Activated CD4-positive, CD25-positive, alpha-beta regulatory T cell treated with anti-CD3 and anti-CD28 coated beads, Interleukin-2, amount 50 U/mL, for 16 hours (primary cell): ENCODE data around the gene HOXA2.

Source experiments
- DNase-seq: peaks from one replicate; pipeline ENCODE4 v3.0.0-alpha.2; 2020; ENCODE audit warnings: low read depth, low spot score

The HOXA2 gene

DNA sequence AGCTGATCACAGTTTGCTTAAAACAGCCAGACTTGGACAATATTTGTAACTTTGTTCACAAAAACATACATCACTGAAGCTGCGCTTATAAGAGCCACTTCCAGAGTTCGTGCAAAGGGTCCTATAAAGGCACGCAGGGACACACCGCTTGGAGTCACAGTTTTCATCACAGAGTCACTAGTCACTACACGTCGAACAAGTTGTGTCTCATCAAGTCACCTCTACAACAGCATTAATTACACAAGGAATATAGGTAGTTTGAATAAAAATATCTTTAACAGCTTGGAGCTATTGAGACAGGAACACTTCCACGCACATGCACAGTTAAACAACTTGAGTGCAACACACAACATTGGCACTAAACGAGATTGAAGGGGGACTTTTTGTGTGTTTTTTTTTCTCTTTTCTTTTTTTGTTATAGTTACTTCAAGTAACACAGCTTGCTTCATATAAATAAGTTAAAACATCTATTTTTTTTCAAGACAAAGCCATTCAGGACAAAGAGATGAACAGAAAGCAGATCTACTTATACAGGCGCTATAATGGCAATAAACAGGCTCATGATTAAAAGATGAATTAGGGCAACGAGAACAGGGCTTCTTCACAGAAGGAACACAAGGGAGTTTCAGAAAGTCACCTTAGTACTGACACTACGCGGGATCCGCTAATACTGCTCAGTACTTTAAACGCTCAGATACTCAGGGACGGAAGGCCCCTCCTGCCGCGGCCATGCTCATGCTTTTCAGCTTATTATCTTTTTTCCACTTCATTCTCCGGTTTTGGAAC is 38.8 kb upstream of the HOXA2 start:
- DNase-seq: no peak

DNA sequence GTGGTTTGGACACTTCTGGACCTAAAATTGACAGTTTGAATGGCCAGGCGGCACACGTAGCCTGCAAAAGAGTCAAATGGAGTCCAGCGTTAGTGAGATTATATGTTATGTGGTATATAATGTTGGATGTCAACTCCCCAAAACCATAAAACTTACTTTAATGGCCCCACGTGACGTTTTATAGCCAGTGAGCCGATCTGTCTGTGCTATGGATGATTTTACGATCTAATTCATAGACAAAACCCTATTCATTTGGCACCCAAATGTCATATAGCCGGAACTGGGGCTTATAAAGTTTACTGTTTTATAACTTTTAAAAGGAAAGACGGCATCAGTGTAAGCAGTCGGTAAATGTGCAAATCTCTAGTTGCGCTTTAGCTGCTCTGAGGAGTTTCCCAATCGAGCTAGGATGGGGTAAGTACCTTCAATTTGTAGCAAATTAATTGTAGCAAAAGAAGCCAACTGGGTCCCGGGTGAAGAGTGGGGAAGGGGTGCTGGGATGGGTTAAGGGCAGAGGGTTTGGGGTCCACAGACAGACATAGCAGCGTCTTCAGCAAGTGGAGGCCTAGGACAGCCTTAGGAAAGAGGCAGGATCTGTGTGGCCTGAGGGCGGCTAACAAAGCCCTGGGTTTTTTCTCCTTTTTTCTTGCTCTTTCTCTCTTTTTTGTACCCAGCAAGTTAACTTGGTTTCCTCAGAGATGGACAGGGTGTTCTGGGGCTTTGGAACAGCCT is 37.8 kb upstream of the HOXA2 start:
- no peak for DNase-seq

DNA sequence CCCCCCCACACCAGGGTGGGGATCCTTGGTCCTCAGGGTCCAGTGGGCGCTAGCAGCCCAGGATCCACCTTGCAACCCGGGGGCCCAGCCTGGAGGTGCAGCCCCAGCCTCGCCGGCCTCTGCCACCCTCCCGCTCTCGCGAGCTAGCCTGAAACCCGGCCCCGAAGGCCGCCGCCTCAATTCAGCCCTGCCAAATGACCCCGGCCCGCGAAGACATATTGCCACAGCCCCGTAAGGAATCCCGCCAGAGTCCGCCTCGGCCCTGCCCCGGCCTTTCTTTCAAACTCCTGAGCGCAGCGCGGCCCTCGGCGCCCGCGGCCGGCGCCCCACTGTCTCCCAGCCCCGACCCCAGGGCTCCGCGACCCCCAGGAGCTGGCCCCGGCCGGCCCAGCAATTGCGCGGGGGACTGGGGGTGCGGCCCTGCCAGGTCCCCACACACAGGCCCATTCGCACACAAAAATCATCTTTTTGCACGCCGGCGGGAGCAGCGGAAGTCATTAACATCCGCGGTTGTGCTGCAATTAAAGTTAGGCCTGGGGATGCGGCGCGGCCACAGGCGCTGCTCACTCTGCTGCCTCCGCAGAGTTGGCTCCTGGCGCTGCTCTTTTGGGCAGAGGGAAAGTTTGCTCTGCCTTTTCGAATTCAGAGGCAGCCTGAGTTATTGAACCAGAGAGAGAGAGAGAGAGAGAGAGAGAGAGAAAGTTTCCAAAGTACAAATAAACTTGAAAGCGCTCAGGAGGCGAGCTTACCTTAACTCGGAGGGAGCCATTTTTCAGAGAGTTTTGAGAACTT is 37.0 kb upstream of the HOXA2 start:
- DNase-seq: no peak

DNA sequence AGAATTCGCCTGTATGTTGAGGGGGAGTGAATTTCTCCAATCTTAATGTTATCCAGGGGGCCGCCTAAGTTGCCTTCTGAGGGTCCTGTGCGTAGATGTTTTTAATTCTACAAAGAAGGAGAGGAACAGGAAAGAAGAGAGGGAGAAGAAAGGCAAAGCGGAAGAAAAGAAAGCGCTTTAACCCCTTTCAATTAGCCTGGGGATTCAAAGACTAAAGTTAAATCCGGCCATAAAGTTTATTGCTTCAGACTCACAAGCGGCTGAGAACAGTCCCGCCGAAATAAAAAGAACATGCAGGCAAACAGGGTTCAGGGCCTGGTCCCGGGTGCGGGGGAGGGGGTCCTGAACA is 36.5 kb upstream of the HOXA2 start:
- DNase-seq: no peak

DNA sequence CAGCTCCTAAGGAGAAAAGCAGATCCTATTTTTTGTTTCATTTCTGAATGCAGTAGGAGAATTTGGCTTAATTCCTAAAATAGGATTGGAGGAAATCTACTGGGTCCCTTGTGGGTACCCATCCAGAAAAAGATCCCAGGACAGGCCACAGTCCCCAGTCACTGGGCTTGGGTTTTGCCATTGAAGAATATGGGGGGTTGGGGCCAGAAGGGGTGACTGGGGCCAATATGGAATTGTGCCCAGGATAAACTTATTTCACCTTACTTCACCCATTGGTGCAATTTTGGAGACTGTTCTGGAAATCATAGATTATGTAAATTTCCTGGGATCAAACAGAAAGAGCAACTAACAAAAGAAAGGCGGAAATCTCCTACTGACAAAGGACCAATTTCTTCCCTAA is 36.0 kb upstream of the HOXA2 start:
- DNase-seq: no peak

DNA sequence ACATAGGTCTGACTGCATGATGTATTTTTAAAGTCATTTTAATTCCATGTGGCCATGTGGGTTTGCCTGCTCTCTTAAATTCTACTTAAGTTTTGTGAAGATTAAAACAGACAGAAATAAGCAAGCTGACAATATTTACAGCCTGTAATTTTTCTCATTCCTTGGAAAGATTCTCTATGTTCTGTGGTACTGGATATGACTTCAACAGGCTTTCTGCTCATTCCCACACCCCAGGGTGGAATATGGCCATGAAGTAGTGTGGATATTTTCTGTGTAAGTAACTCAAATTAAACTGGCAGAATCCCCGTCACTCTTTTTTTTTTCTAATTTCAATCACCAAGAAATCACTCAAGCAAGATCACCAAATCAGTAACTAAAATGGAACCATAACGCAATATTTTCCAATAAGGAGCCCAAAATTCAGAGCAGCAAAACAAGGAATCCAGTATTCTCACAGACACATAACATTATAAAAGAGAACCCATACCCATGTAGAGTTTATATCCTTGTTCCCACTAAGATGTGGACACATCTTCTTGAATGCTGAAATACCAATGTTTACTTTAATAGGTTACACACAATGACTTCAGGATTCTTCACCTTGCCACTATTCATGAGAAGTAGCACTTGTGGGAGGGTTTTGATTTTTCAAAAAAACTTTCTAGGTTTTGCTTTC is 35.3 kb upstream of the HOXA2 start:
- DNase-seq: no peak

DNA sequence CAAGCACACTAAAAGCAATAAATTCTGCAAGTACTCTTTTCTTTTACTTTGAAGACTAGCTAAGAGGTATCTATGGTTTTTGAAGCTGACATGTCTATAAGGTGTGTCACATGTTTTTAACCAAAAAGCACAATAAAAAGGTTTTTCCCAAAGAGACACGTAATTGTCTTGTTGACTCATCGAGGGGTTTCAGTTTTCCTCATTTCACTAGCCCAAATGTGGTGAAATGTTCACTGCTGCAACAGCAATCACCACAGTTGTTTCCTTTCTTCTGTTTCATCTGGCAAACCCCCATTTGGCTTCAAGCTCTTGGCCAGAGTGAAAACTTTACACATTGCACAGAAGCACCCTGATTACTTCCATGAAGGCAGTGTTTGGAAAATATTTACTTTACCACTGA is 31.9 kb upstream of the HOXA2 start:
- no peak for DNase-seq

DNA sequence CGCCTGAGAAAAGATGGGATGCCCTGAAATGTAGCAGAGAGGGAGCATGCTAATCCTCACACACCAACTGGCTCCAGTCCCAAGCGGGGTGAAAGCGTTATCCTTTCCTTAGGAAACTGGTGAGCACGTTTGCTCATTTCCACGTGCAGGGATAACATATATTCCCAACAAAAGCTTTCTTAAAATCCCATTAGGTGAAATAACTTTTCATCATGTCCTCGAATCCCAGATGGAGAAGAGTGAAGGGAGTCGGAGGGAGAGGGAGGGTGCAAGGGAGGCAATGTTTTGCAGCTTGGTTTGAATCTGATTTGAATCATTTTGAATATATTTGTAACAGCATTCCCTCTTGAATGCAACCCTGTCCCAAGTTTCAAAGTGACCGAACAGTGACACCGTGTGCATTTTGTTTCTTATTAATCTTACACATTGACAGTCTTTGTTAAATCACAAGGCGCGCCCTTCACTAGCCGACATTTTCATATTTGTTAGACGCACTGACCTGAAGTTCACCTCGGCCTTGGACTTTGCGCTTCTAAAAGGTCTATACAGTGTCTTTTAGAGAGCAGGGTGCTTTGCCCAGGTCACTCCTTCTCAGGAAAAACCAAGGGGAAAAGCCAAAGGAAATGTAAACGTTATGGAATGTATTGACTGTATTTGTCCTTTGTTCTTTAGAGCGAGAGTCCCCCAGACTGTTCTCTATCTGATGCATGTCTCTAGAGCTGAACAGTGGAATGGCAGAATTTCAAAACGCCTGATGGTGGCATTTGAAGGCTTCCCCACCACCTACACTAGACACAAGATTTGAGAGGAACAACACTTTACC is 31.1 kb upstream of the HOXA2 start:
- no peak for DNase-seq

DNA sequence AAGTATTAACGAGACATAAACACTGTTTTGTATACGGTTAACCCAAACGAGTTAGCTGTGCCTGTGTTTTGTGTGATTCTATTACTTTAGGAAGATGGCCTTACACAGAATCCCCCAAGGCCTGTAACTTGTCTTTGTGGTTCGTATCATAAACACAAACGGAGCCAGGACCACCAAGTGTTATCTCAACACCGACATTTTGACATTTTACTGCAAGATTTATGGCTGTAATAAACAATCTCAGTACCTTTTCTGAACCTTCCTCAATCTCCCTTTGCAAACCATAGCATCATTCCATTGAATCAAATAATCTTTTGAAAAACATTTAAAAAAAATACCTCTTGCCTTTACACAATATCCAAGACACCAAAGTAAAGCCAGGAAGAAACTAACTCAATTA is 30.5 kb upstream of the HOXA2 start:
- DNase-seq: no peak

DNA sequence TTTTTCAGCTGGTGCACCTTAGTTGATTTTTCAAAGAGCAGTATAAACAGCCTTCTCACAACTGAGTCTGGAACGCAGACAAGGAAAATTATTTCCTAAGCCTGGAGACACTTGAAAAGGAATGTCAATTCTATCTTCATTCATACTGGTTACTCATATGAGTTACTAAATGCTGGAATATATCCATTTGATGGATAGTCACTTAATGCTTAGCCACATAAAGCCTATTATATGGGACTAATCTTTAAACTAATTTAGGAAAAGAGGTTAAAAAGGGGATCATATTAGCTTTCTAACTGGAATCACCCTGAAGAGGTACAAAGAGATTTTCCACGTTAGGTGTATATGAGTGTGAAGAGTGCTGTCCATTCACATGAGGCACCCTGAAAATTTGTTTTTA is 29.7 kb upstream of the HOXA2 start:
- DNase-seq: no peak

DNA sequence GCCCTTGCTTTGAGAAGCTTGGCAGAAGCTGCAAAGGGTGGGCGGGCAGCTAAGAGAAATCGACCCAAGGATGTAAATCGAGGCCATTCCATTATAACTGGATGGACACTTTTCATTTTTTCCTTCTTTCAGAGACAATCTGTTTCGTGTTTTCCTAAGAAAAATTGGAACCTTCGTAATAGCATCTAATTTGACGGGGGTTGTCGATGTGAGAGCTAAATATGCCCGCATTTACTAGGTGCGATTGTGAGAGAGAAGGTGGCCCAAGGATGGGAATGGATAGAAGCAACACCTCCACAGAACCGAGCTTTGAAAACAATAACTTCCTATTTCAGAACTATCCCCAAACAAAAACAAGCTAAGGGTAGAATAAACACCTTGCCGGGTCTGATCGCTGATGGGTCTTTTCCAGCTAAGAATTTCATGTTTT is 28.9 kb upstream of the HOXA2 start:
- DNase-seq: no peak

DNA sequence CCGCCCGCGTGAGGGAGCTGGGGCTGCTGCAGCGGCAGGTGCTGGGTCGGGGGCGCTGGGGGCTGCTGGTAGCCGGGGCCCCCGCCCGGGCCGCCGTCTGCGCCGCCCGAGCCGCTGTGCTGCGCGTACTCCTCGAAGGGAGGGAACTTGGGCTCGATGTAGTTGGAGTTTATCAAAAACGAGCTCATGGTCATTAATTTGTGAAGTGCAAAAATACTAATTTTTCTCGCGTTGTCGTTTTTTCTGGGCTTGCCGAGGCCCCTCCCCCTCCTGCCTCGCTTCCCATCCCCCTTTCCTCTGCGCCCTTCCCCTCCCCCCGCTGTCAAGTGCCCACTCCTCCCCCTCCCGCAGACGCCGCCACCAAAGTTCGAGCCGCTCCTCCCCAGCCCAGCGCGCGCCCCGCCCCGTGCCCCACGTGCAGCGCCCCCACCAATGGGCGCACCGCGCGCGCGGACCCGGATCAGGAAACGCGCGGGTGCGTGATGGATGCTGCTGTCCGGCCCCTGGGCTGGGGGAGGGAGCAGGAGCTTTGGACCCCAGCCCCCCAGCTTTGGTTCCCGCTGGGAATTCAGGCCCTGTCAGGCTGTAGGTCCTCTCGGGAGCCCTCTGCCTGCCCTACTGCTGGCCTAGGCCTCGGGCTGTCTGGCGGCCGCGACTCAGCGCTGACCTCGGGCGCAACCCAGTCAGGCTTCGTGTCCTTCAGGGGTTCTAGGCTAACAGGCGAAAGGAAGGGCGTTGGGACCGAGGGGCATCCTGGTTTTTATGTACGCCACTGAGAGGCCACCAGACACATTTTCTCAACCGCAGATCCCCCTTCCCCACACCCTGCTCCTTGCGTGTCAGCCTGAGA is 28.3 kb upstream of the HOXA2 start, which contains the start of gene HOXA4:
TSS of gene HOXA4 (minus strand) at position 218 of the 850 bp plus-strand sequence. CDS start at position 194, 24 bp downstream.
- peak; percentile 28 for DNase-seq

DNA sequence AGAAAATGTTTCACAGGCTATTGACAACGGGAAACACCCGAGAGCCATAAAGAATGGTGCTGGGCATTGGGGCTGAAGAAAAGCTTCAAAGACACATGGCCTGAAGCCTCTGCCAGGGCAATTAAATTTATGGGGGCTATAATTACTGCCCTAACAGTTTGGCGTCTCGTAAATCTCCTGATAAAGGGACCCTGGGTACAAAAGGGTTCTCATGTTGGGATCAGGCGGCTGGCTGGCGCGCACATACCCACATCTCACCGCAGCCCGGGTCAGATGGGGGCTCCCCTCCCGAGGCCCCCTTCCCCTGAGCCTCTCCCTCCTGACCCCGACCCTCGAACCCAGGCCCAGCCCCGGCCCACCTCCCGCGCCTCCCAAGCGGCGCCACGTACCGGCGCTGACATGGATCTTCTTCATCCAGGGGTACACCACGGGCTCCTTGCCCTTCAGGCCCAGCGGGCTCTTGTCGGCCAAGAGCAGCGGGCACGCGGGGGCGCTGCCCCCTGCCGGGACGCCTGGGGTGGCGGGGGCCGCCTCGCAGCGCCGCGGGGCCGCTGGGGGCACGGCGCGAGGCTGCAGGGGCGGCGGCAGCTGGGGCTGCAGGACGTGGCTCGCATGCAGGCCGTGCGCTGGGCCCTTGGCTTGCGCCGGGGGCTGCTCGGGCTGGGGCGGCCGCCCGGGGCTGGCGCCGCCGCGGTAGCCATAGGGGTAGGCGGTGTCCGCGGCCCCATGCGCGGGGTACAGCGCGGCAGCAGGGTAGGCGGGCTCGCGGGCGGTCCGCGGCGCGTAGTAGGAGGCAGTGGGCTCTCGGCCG is 27.5 kb upstream of the HOXA2 start:
- DNase-seq: no peak

DNA sequence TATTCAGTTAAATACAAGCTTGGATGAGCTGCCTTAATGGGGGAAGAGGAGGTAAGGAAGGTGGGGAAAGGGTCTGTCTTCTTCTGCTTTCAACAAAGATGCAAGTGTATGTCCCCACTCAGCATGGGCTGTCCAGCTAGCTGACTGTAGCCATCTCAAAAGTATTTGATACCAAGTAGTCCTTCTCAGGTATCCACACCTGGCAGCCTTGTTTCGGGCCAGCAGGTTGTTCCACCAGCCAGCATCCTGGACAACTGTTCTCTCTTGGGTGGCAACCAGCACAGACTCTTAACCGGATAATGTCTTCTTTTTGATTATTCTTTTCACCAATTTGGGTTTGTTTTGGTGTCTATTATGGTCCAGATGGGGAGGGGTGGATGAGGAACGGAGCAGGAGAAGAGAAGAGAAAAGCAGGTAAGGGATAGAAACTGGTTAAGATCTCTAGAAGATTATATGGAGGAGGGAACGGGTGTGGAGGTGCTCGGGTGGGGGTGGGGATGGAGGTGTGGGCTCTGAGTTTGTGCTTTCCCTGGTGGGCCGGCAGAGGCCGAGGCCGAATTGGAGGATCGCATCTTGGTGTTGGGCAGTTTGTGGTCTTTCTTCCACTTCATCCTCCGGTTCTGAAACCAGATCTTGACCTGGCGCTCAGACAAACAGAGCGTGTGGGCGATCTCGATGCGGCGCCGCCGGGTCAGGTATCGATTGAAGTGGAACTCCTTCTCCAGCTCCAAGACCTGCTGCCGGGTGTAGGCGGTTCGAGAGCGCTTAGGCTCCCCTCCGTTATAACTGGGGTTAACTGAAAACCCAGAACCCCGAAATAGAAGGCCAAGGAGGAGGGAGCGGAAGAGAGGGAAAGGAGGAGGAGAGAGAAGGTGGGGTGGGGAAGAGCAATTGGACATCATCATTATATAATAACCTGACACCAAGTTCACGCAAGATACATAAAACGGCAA is 26.6 kb upstream of the HOXA2 start:
- no peak for DNase-seq

DNA sequence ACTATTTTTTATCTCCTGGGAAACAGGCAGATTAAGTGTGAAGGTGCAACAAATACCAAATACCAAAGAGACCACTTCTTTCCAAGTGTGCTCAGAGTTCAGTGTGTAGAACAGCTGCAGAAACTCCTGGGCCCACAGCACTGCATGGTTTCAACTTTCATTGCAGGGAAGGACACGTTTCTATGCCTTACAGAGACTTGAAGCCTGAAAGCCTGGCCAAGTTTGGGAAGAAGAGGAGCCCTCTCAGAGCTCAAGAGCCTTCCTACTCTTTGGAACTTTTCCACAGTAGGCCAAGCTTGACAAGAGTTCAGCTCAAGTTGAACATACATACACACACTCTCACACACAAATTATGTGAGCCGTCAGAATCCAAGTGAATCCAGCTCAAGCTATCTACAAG is 25.6 kb upstream of the HOXA2 start:
- DNase-seq: no peak

DNA sequence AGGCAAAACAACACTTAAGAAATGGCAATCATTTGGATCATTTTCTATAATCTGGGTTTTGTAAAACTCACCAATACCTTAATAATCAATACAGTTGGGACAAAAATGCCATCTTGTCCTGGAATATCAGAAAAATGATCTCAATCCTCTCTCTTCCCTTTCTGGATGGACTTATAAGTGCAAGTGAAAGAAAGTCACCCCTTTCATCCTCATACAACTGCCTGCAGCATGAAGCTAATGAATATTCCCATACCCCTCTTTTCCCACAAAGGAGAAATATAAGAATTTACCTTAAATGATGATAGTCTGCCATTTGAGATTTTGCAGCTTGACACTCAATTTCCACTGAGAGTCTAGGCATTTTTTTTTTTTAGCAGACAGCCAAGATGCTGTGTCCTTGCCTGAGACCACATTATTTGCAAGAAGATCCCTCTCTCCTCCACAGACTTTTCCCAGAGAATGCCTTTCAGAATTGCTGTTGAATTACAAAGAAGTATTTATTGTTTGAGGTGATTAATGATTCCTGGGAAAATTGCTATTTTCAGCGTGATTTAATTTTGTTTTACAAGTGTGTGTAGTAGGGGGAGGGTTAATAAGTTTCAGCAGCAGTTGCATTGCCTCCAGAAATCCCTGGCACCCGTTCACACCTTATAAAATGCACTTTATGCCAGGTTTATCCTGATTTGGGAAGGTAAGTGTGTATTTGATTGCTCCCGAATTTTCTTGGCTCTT is 24.3 kb upstream of the HOXA2 start:
- DNase-seq: no peak

DNA sequence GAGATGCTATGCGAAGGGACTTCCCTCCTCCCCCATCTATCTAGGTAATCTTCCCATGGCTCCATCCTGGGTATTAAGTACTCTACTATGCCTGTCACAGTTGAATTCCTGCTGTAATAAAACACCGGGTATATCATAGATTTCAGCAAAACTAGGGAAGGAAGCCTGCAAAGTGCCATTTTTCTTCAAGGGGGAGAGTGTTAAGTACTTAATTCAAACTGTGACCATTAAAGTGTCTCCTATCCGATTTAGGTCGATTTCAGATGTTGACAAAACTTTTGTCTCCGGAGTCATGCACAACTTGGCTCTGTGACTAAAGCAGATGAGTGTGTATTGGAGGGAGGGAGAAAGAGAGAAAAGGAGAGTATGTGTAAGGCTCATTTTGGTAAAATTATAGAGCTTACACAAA is 23.5 kb upstream of the HOXA2 start:
- DNase-seq: no peak
